ENCODE measurements around the gene SRPK2.
"Not testable (repeated sequence)": the region's sequence is repeated elsewhere in the genome, so short reads cannot be mapped to it uniquely, and the experiment has no call there.

SRPK2 gene

GRCh38 chr7:105258919-105259318 is 129.8 kb downstream of the SRPK2 start:
- DNase-seq, result not testable (repeated sequence)

- no peak for DNase-seq
Measured at GRCh38 chr7:105257338-105257737, 131.4 kb downstream of the SRPK2 start.

DNA sequence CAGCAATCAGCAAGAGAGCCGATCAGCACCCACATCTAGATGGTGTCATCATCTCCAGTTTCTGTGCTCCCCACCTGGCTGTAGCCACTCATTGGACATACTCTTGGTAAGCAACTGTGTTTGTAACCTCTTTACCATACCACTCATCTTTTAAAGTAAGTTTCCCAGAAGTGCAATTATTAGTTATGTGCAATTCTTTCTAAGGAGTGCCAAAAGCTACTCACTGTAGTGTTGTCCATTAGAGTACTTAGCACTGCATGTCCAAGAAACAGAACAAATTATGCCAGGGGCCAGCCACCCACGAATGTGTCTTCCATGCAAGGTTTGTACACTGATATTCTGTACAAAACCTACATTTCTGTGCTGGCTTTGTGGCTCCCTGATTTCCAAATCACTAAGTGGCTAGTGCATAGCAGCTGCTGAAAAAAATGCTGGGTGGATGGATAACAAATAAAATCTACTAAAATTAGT is 131.9 kb downstream of the SRPK2 start:
- no peak for DNase-seq

GRCh38 chr7:105250706-105251105 is 138.0 kb downstream of the SRPK2 start:
- DNase-seq, result no peak

- no peak for DNase-seq
Measured at GRCh38 chr7:105250239-105250638, 138.5 kb downstream of the SRPK2 start.

- no peak for DNase-seq
Measured at GRCh38 chr7:105249216-105249615, 139.5 kb downstream of the SRPK2 start.

- DNase-seq, result no peak
Measured at GRCh38 chr7:105246679-105247078, 142.0 kb downstream of the SRPK2 start.

- DNase-seq, result no peak
Measured at GRCh38 chr7:105246256-105246655, 142.5 kb downstream of the SRPK2 start.

DNA sequence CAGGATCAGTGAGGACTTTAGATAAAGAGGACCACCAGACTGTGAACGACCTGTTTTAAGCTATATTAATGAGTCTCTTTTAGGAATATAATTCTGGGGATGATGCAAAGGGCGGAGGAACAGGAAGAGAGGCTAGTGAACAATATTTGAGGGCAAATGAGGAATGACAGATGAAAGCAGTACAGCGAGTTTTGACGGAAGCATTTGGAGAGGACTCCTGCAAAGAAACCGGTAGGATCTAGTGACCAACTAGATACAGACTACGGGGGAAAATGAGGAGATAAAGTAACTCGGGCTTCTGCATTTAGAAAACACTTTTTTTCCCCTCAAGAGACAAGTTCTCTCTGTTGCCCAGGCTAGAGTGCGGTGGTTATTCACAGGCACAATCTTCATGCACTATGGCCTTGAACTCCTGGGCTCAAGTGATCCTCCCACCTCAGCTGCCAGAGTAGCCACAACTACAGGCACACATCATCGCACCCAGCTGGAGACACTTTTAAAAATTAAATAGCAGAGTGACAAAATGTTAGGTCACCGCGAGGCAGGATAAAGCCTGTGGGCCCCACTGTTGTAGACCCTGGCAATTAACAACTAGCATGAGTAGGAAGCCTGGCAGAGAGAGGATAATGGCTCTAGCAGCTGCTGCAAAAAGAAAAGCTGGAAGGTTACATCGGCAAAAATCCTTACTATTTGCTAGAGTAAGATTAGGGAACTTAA is 143.2 kb downstream of the SRPK2 start:
- DNase-seq, result no peak

DNA sequence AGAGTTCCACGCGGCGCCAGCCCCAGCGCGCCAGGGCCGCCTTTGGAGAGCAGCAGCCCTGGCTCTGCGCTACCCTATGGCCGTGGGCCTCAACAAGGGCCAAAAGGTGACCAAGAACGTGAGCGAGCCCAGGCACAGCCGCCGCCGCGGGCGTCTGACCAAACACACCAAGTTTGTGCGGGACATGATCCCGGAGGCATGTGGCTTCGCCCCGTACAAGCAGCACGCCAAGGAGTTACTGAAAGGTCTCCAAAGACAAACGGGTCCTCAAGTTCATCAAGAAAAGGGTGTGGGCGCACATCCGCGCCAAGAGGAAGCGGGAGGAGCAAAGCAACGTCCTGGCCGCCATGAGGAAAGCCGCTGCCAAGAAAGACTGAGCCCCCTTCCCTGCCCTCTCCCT is 144.1 kb downstream of the SRPK2 start:
- DNase-seq, result no peak

DNA sequence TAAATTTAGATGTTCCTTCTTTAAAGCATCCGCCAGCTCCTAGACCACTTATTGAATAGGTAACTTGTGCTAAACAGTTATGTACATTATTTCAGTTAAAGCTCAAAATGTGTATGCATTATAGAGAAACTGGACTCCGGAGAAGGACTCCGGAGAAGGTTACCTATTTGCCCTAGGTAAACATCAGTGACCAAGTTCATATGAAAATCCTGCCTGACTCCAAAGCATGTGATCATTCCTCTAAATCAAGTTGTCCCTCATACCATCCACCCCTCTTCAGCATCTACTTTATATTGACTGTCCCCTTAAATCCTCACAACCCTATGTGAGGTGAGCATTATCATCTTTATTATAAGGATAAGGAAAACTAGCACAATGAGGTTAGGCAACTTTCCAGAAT is 147.5 kb downstream of the SRPK2 start:
- no peak for DNase-seq

- no peak for DNase-seq
Measured at GRCh38 chr7:105238198-105238765, 150.4 kb downstream of the SRPK2 start.

- no peak for DNase-seq
Measured at GRCh38 chr7:105234886-105235285, 153.8 kb downstream of the SRPK2 start.

DNA sequence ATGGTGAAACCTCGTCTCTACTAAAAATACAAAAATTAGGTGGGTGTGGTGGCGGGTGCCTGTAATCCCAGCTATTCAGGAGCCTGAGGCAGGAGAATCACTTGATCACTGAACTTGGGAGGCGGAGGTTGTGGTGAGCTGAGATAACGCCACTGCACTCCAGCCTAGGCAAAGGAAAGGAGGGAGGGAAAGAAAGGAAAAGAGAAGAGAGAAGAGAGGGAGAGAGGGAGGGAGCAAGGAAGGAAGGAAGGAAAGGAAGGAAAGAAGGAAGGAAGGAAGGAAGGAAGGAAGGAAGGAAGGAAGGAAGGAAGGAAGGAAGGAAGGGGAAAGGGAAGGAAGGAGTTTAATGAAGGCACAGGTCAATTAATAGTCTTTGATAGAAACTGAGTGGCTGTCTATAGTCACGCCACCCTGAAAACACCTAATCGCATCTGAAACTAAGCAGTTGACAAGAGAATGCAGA is 155.9 kb downstream of the SRPK2 start:
- DNase-seq, result not testable (repeated sequence)

DNA sequence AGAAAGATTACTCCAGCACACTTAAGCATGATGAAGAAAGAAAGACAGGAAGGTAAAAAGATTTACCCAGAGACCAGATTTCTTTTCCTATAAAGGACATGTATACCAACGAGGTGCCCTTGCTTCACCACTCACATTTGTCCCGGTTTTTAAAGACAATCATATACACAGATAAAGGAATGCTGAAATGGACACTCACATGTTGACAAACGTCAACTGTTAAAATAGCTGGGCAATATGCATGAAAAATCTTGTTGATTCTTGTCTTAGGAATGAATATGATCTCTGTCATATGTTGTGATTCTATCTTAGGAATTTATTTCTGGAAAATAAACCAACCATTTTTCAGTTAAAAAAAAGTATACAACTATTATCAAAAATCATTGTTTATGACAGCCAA is 158.2 kb downstream of the SRPK2 start:
- DNase-seq, result no peak

DNA sequence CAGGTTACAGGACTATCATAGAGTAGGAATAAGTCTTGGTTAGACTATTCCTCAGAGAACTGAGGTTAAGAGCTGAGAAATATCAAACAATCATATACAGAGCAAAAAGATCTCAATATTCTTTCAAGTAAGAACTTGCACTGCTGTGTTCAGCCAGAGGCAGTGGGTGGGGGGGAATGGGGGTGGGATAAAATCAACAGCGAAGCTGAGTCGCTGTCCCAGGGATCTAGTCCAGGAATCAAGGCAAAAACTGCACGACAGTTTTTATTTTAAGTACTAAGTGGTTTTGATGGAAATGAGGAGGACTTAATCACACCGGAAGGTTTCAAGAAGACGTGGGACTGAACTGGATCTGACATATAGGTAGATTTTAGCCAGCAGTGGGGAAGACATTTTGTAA is 159.1 kb downstream of the SRPK2 start:
- DNase-seq, result no peak

- DNase-seq, result no peak
Measured at GRCh38 chr7:105228555-105228954, 160.2 kb downstream of the SRPK2 start.

DNA sequence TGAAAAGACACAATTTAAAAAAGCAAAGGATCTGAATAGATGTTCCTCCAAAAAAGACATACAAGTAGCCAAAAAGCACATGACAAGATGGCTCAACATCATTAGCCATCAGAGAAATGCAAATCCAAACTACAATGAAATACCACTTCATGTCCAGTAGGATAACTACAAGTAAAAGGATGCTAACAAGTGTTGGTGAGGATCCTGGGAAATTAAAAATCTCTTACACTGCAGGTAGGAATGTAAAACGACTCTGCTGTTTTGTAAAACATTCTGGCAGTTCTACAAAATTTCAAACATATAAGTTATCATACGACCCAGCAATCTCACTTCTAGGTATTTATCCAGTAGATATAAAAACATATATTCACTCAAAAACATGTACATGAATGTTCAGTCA is 161.3 kb downstream of the SRPK2 start:
- no peak for DNase-seq

GRCh38 chr7:105224884-105225651 is 163.7 kb downstream of the SRPK2 start:
- no peak for DNase-seq

DNA sequence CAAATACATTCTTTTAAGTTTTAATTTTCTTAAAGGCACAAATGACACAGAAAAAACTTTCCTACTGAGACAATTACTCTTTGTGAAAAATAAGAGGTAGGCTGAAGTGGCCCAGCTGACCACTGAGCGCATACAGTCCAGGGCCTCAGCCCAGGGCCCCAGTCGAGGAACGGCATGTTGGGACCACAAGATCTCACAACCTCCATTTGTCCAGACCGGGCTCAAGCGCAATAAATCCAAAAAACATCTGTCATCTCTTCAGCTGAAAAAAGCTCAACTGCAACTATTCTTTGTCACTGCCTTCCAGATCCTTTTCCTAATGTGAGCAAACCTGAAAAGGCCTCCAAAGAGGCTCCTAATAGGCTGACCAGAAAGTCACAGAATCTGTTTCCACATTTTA is 165.8 kb downstream of the SRPK2 start:
- DNase-seq, result no peak

- no peak for DNase-seq
Measured at GRCh38 chr7:105219771-105220160, 169.0 kb downstream of the SRPK2 start.

- DNase-seq, result no peak
Measured at GRCh38 chr7:105218939-105219770, 169.6 kb downstream of the SRPK2 start.

GRCh38 chr7:105218215-105218614 is 170.5 kb downstream of the SRPK2 start:
- DNase-seq, result no peak
